Measurements from ENCODE around the gene P2RY12.

The P2RY12 gene

GRCh38 chr3:151318991-151319390, 65.6 kb downstream of the P2RY12 start:
- no peak for DNase-seq (ENCODE audit: low spot score)
- no peak for TF ChIP-seq CTCF (IDR thresholded peaks at IDR 0.05; ENCODE audit: borderline replicate concordance, control extremely low read depth, extremely low read depth, insufficient read depth, missing control alignments)
- in situ Hi-C loops (cut with MboI; ENCODE audit: low sequenced_read_pairs, unreplicated experiment), result no loop called here

- no peak for TF ChIP-seq CTCF (IDR thresholded peaks at IDR 0.05; ENCODE audit: borderline replicate concordance, control extremely low read depth, extremely low read depth, insufficient read depth, missing control alignments)
- DNase-seq (ENCODE audit: low spot score), result no peak
- in situ Hi-C loops (cut with MboI; ENCODE audit: low sequenced_read_pairs, unreplicated experiment), result no loop called here
These were observed 66.2 kb downstream of the P2RY12 start for GRCh38 chr3:151318313-151318712.

GRCh38 chr3:151316267-151316991, 68.1 kb downstream of the P2RY12 start, which contains the start of gene GPR87:
GPR87 (minus strand) TSS chr3:151316820; CDS start chr3:151300100, 16,720 bp downstream.
- no peak for TF ChIP-seq CTCF (IDR thresholded peaks at IDR 0.05; ENCODE audit: borderline replicate concordance, control extremely low read depth, extremely low read depth, insufficient read depth, missing control alignments)
- in situ Hi-C loops (cut with MboI; ENCODE audit: low sequenced_read_pairs, unreplicated experiment), result no loop called here
- DNase-seq (ENCODE audit: low spot score), result no peak

- no peak for TF ChIP-seq CTCF (IDR thresholded peaks at IDR 0.05; ENCODE audit: borderline replicate concordance, control extremely low read depth, extremely low read depth, insufficient read depth, missing control alignments)
- no peak for DNase-seq (ENCODE audit: low spot score)
- in situ Hi-C loops (cut with MboI; ENCODE audit: low sequenced_read_pairs, unreplicated experiment), result no loop called here
These were observed 68.7 kb downstream of the P2RY12 start for GRCh38 chr3:151315846-151316245.

GRCh38 chr3:151315136-151315535, 69.4 kb downstream of the P2RY12 start:
- TF ChIP-seq CTCF (IDR thresholded peaks at IDR 0.05; ENCODE audit: borderline replicate concordance, control extremely low read depth, extremely low read depth, insufficient read depth, missing control alignments), result no peak
- no peak for DNase-seq (ENCODE audit: low spot score)
- in situ Hi-C loops (cut with MboI; ENCODE audit: low sequenced_read_pairs, unreplicated experiment), result no loop called here

- TF ChIP-seq CTCF (IDR thresholded peaks at IDR 0.05; ENCODE audit: borderline replicate concordance, control extremely low read depth, extremely low read depth, insufficient read depth, missing control alignments), result no peak
- in situ Hi-C loops (cut with MboI; ENCODE audit: low sequenced_read_pairs, unreplicated experiment), result no loop called here
These were observed 70.0 kb downstream of the P2RY12 start for GRCh38 chr3:151314593-151314992.

More at GRCh38 chr3:151314593-151314992, 70.0 kb downstream of the P2RY12 start:
- no peak for DNase-seq (ENCODE audit: low spot score)
